Transverse colon (tissue), 4 donors: ENCODE data around the gene HBG1. TPM values are rescaled to one million over a fixed set of nuclear protein-coding genes. Genes with fewer than 3 reads are reported as not detected.

ENCODE experiments used
- DNase-seq: peaks from one replicate; pipeline ENCODE4 v3.0.0-alpha.2; 2019
- H3K27ac ChIP-seq, 4 donors: fragments of 200-600 bp; sonication (generic); 2 replicates each; pipeline ENCODE4 v1.5.1; 2016 to 2018; ENCODE audit warnings: inconsistent platforms in 4 of 4
- H3K27me3 ChIP-seq: fragments of 200-600 bp; sonication (generic); 2 replicates; pipeline ENCODE4 v1.5.1; 2017; ENCODE audit warnings: inconsistent platforms
- H3K36me3 ChIP-seq, 4 donors: fragments of 200-600 bp; sonication (generic); 2 replicates each; pipeline ENCODE4 v1.5.1; 2017 to 2019; ENCODE audit warnings: inconsistent platforms in 4 of 4
- H3K4me1 ChIP-seq, 4 donors: fragments of 200-600 bp; sonication (generic); 2 replicates each; pipeline ENCODE4 v1.5.1; 2017 to 2020; ENCODE audit warnings: inconsistent platforms in 4 of 4
- H3K4me3 ChIP-seq, 4 donors: fragments of 200-600 bp; sonication (generic); 1 replicate in 1 of 4; 2 replicates in 3 of 4; pipeline versions ENCODE4 v1.5.1 to v1.6.1; 2017 to 2019; ENCODE audit warnings: inconsistent platforms in 4 of 4
- H3K9me3 ChIP-seq, 2 donors: fragments of 200-600 bp; sonication (generic); 2 replicates each; pipeline ENCODE4 v1.5.1; 2017 to 2019; ENCODE audit warnings: inconsistent platforms in 2 of 2
- CTCF ChIP-seq, 5 experiments: fragments of 200-600 bp in 3 of 5; fragments of 450-650 bp in 2 of 5; sonication (generic) in 3 of 5; IDR thresholded peaks; 1 replicate in 2 of 5; 2 replicates in 3 of 5; pipeline ENCODE4 v1.5.1; 2016 to 2017; ENCODE audit warnings: antibody characterized with exemption in 5 of 5, inconsistent platforms in 3 of 5, mild to moderate bottlenecking in 2 of 5, moderate library complexity in 1 of 5
- EP300 ChIP-seq: sonication (generic); formaldehyde crosslinking; IDR thresholded peaks from one replicate; pipeline ENCODE4 v1.6.1; 2017; ENCODE audit warnings: antibody characterized with exemption, low read depth
- POLR2A ChIP-seq: fragments of 450-650 bp; IDR thresholded peaks from one replicate; pipeline ENCODE4 v1.6.1; 2016; ENCODE audit warnings: antibody characterized with exemption, mild to moderate bottlenecking, moderate library complexity
- POLR2AphosphoS5 ChIP-seq, 3 donors: sonication (generic); formaldehyde crosslinking; IDR thresholded peaks; one replicate each; pipeline ENCODE4 v1.6.1; 2016; ENCODE audit warnings: antibody characterized with exemption in 3 of 3
- WGBS, 2 donors: methylation state at CpG; one replicate each; pipeline ENCODE4 v1.1.5; 2018; ENCODE audit warnings: low coverage in 1 of 2; 5-methylcytosine and 5-hydroxymethylcytosine counted together
- in situ Hi-C, 4 donors: fragments of 200-750 bp; cut with MboI; loops; one replicate each; pipeline versions ENCODE4 v1.15.0 to v1.15.1; 2017; ENCODE audit warnings: low sequenced_read_pairs in 3 of 4, low pct_ligation_motif_present in 1 of 4, low pct_unique_long_range_greater_than_20kb in 1 of 4
- intact Hi-C: fragments of 100-400 bp; cut with DNase I; formaldehyde crosslinking; loops from one replicate; pipeline ENCODE4 v1.15.1; 2023; ENCODE audit warnings: low total_unique reads
- total RNA-seq, 4 donors: library from RNA; depleted of rRNA; stranded (reverse); fragments of >200 nt; gene quantifications; one replicate each; pipeline ENCODE4 v1.1.0, GENCODE V29; 2016

Gene HBG1
- total RNA-seq, 4 donors from 2014 or later: not detected

GRCh38 chr11:5232176-5232575 lies 17.5 kb downstream of the HBG1 start:
- WGBS, 2 donors: 60 to 62% methylated on average over 3 of the region's 3 CpGs
- intact Hi-C loops: no loop called here
- Histone ChIP-seq H3K4me1 (no peaks in the 10 kb centered on the region), H3K9me3 (no peaks in the 10 kb centered on the region), H3K36me3 (no peaks in the 10 kb centered on the region), H3K27me3 (no peaks in the 10 kb centered on the region), H3K27ac (no peak overlapping the region), H3K4me3 (no peak overlapping the region)
- in situ Hi-C loops: no loop called here
- DNase-seq: no peak
- TF ChIP-seq EP300 (no peak), CTCF (IDR thresholded peaks at IDR 0.05) (no peak), POLR2AphosphoS5 (IDR thresholded peaks at IDR 0.05) (no peak), POLR2A (no peak)

- WGBS, 2 donors: 92% methylated on average over 2 of the region's 2 CpGs
- Histone ChIP-seq H3K27me3 (no peaks in the 10 kb centered on the region), H3K9me3 (no peaks in the 10 kb centered on the region), H3K4me1 (no peaks in the 10 kb centered on the region), H3K27ac (no peak overlapping the region), H3K36me3 (no peaks in the 10 kb centered on the region), H3K4me3 (no peak overlapping the region)
- intact Hi-C loops (no loop called here), in situ Hi-C loops (no loop called here)
- TF ChIP-seq POLR2A: no peak
- TF ChIP-seq EP300: no peak
- TF ChIP-seq CTCF (IDR thresholded peaks at IDR 0.05): no peak
- TF ChIP-seq POLR2AphosphoS5 (IDR thresholded peaks at IDR 0.05): no peak
- no peak for DNase-seq
These were observed 18.5 kb downstream of the HBG1 start for GRCh38 chr11:5231111-5231510.

GRCh38 chr11:5230266-5230665 lies 19.4 kb downstream of the HBG1 start:
- no peak for TF ChIP-seq CTCF (IDR thresholded peaks at IDR 0.05)
- no peak for TF ChIP-seq POLR2AphosphoS5 (IDR thresholded peaks at IDR 0.05)
- TF ChIP-seq POLR2A: no peak
- TF ChIP-seq EP300: no peak
- in situ Hi-C loops (no loop called here), intact Hi-C loops (no loop called here)
- Histone ChIP-seq H3K4me3 (no peak overlapping the region), H3K27me3 (no peaks in the 10 kb centered on the region), H3K36me3 (no peaks in the 10 kb centered on the region), H3K4me1 (no peaks in the 10 kb centered on the region), H3K9me3 (no peaks in the 10 kb centered on the region), H3K27ac (no peak overlapping the region)
- DNase-seq: no peak
- WGBS, 2 donors: 79 to 93% methylated on average over 1 of the region's 1 CpG

- Histone ChIP-seq H3K27ac (no peak overlapping the region), H3K4me1 (no peaks in the 10 kb centered on the region), H3K9me3 (no peaks in the 10 kb centered on the region), H3K4me3 (no peak overlapping the region), H3K36me3 (no peaks in the 10 kb centered on the region), H3K27me3 (no peaks in the 10 kb centered on the region)
- no peak for DNase-seq
- 64 to 80% methylated on average over 2 of the region's 2 CpGs for WGBS, 2 donors
- intact Hi-C loops: no loop called here
- TF ChIP-seq POLR2A (no peak), EP300 (no peak), POLR2AphosphoS5 (IDR thresholded peaks at IDR 0.05) (no peak), CTCF (IDR thresholded peaks at IDR 0.05) (no peak)
- in situ Hi-C loops: no loop called here
These were observed 19.9 kb downstream of the HBG1 start for GRCh38 chr11:5229796-5230195.
